ENCODE measurements around the gene SYMPK. TPM values are rescaled to one million over a fixed set of nuclear protein-coding genes. Genes with fewer than 3 reads are reported as not detected.
"Not testable (repeated sequence)": the region's sequence is repeated elsewhere in the genome, so short reads cannot be mapped to it uniquely, and the experiment has no call there.

SYMPK gene
- total and polyA plus RNA-seq, 8 donors = 65.6 to 77.6 (median 69.1) TPM

DNA sequence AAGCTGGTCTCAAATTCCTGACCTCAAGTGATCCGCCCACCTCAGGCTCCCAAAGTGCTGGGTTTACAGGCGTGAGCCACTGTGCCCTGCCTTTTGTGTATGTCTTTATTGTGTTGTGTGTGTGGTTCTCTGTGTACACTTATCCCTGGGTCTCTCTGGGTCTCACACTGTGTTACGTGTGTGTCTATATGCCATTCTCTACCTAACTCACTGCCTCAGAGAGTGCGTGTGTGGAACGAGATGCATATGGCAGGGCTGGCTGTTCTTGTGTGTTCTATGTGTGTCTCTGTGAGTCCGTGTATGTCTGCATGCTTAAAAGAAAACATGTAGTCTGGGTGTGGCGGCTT, 11.6 kb upstream of the SYMPK start:
- Histone ChIP-seq H3K4me1 (peaks cover 9 to 10% of the 10 kb centered on the region in 2 donors), H3K9me3 (no peaks in the 10 kb centered on the region), H3K27me3 (peaks cover 0 to 27% of the 10 kb centered on the region in 2 donors), H3K27ac (no peak overlapping the region), H3K4me3 (no peak overlapping the region), H3K36me3 (no peaks in the 10 kb centered on the region)
- intact Hi-C loops (cut with DNase I) = no loop called here
- TF ChIP-seq, protein P1, sequence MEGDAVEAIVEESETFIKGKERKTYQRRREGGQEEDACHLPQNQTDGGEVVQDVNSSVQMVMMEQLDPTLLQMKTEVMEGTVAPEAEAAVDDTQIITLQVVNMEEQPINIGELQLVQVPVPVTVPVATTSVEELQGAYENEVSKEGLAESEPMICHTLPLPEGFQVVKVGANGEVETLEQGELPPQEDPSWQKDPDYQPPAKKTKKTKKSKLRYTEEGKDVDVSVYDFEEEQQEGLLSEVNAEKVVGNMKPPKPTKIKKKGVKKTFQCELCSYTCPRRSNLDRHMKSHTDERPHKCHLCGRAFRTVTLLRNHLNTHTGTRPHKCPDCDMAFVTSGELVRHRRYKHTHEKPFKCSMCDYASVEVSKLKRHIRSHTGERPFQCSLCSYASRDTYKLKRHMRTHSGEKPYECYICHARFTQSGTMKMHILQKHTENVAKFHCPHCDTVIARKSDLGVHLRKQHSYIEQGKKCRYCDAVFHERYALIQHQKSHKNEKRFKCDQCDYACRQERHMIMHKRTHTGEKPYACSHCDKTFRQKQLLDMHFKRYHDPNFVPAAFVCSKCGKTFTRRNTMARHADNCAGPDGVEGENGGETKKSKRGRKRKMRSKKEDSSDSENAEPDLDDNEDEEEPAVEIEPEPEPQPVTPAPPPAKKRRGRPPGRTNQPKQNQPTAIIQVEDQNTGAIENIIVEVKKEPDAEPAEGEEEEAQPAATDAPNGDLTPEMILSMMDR (IDR thresholded peaks at IDR 0.05) = no peak
- DNase-seq = no peak
- ATAC-seq = no peak

DNA sequence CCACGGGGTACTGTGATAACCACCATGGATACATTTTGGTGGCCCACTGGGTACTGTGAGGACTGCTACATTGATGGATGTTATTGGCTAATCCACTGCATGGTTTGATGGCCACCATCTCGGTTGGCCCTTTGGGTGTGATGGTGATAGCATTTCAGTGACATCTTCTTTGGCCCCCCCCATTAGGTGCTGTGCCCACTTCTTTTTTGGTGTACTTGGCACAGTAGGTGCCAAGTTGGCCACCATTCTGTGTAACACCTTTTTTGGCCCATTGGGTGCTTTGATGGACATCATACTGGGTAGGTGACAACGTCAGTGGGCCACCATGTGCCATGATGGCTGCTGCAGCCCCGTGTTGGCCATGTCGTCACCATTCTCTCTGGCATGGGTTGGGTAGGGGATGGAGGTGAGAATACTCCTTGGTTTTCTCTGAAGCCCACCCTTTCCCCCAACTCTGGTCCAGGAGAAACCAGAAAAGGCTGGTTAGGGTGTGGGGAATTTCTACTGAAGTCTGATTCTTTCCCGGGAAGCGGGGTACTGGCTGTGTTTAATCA, 10.3 kb upstream of the SYMPK start:
- ATAC-seq = no peak
- Histone ChIP-seq H3K27me3 (peaks cover 0 to 27% of the 10 kb centered on the region in 2 donors), H3K9me3 (no peaks in the 10 kb centered on the region), H3K4me1 (peaks cover 9 to 10% of the 10 kb centered on the region in 2 donors), H3K36me3 (no peaks in the 10 kb centered on the region), H3K27ac (no peak overlapping the region), H3K4me3 (no peak overlapping the region)
- TF ChIP-seq, protein P1 (IDR thresholded peaks at IDR 0.05) = no peak
- intact Hi-C loops (cut with DNase I) = no loop called here
- DNase-seq = no peak

DNA sequence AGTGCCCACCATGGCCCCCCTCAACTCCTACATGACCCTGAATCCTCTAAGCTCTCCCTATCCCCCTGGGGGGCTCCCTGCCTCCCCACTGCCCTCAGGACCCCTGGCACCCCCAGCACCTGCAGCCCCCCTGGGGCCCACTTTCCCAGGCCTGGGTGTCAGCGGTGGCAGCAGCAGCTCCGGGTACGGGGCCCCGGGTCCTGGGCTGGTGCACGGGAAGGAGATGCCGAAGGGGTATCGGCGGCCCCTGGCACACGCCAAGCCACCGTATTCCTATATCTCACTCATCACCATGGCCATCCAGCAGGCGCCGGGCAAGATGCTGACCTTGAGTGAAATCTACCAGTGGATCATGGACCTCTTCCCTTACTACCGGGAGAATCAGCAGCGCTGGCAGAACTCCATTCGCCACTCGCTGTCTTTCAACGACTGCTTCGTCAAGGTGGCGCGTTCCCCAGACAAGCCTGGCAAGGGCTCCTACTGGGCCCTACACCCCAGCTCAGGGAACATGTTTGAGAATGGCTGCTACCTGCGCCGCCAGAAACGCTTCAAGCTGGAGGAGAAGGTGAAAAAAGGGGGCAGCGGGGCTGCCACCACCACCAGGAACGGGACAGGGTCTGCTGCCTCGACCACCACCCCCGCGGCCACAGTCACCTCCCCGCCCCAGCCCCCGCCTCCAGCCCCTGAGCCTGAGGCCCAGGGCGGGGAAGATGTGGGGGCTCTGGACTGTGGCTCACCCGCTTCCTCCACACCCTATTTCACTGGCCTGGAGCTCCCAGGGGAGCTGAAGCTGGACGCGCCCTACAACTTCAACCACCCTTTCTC, 9.4 kb upstream of the SYMPK start:
- TF ChIP-seq, protein P1 (IDR thresholded peaks at IDR 0.05) = no peak
- H3K36me3 ChIP-seq = no peaks in the 10 kb centered on the region
- peaks cover 0 to 21% of the 10 kb centered on the region in 2 donors for H3K27me3 ChIP-seq
- H3K9me3 ChIP-seq = no peaks in the 10 kb centered on the region
- intact Hi-C loops (cut with DNase I) = no loop called here
- H3K27ac ChIP-seq = no peak overlapping the region
- DNase-seq (no peak), ATAC-seq (no peak)
- no peak overlapping the region for H3K4me3 ChIP-seq
- H3K4me1 ChIP-seq = peaks cover 8 to 9% of the 10 kb centered on the region in 2 donors

DNA sequence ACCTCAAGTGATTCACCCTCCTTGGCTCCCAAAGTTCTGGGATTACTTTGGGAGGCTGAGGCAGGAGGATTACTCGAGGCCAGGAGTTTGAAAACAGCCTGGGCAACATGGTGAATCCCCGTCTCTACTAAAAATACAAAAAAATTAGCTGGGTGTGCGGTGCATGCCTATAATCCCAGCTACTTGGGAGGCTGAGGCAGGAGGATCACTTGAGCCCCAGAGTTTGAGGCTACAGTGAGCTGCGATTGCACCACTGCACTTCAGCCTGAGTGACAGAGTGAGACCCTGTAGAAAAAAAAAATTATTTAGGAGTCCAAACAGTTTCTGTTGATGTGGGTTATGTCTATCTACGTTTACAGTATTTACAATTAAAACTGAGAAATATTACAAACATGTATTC, 7.9 kb upstream of the SYMPK start:
- Histone ChIP-seq H3K36me3 (no peaks in the 10 kb centered on the region), H3K9me3 (no peaks in the 10 kb centered on the region), H3K4me3 (no peak overlapping the region), H3K4me1 (no peaks in the 10 kb centered on the region), H3K27ac (no peak overlapping the region), H3K27me3 (peaks cover 0 to 19% of the 10 kb centered on the region in 2 donors)
- TF ChIP-seq, protein P1 (IDR thresholded peaks at IDR 0.05) = no peak
- DNase-seq (no peak), ATAC-seq (no peak)
- intact Hi-C loops (cut with DNase I) = no loop called here

DNA sequence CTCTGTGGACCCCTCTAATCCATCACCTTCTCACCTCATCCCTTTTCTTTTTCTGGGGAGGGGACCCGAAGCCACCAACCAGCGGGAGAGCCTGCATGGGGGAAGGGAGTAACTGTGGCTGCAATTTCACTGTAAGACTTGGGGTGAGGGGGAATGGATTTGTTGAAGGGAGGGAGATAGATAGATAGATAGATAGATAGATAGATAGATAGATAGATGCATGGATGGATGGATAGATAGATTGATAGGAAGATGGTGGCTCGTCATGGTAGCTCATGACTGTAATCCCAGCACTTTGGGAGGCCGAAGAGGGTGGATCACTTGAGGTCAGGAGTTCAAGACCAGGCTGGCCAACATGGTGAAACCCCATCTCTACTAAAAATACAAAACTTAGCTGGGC, 4.3 kb upstream of the SYMPK start:
- ATAC-seq; H3K9me3 ChIP-seq; H3K27ac ChIP-seq; intact Hi-C loops (cut with DNase I); DNase-seq; H3K4me3 ChIP-seq; H3K36me3 ChIP-seq: not testable (repeated sequence)
- Histone ChIP-seq H3K4me1 (peaks cover 5 to 17% of the 10 kb centered on the region in 2 donors), H3K27me3 (peaks cover 13 to 39% of the 10 kb centered on the region in 2 donors)
